Measurements from ENCODE around the gene ACTL6B. TPM values are rescaled to one million over a fixed set of nuclear protein-coding genes. Genes with fewer than 3 reads are reported as not detected.
"Not testable (repeated sequence)": the region's sequence is repeated elsewhere in the genome, so short reads cannot be mapped to it uniquely, and the experiment has no call there.

The ACTL6B gene
- 2.4 and 3.1 TPM in 2 replicates for total RNA-seq
- long read RNA-seq: 0 reads

DNA sequence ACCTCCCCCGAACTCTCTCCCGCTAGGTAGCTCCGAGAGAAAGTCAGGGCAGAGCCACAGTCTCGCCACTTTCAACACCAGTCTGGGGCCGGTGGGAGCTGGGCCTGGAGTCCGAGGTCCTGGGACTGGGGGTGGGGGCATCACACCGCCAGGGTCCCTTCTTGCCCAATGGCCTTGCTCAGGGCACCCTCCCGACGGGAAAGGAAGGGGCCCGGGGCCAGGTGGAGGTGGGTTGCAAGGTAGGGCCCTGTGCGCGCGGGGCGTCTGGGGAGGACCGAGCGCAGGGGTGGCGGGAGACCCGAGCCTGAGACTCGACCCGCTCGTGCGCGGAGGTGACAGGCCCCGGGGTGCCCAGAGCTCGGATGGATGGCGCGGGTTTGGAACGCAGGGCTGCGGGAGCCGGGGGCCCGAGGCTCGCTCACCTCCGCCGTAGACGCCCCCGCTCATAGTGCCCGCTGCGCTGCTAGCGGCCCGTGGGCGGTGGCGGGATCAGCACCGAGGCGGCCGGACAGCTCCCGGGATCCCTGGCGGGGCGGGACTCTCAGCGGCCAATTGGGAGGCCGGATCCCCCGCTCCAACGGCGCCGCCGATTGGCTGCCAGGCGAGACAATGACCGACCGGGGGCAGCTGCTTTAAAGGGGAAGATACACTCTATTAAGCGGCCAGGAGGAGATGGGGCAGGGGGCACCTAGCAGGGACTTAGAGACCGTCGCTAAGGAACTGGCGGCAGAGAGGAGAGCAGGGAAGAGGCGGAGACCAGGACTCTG is at the start of gene ACTL6B:
TSS of gene ACTL6B (minus strand) at position 541 of the 767 bp plus-strand sequence. CDS start at position 447, 94 bp downstream.
- Mint-ChIP-seq H3K27me3 (ENCODE audit: low read depth) (peaks cover 58% of the 10 kb centered on the region), H3K4me3 (no peak within 1 kb of the TSS), H3K4me1 (no peaks in the 10 kb centered on the region), H3K36me3 (ENCODE audit: low read depth) (no peaks in the 10 kb centered on the region), H3K9me3 (no peaks in the 10 kb centered on the region), H3K27ac (ENCODE audit: unreplicated experiment) (no peak within 1 kb of the TSS)
- peak; percentile 80 for DNase-seq (ENCODE audit: low read depth, low spot score)
- TF ChIP-seq, protein P1, sequence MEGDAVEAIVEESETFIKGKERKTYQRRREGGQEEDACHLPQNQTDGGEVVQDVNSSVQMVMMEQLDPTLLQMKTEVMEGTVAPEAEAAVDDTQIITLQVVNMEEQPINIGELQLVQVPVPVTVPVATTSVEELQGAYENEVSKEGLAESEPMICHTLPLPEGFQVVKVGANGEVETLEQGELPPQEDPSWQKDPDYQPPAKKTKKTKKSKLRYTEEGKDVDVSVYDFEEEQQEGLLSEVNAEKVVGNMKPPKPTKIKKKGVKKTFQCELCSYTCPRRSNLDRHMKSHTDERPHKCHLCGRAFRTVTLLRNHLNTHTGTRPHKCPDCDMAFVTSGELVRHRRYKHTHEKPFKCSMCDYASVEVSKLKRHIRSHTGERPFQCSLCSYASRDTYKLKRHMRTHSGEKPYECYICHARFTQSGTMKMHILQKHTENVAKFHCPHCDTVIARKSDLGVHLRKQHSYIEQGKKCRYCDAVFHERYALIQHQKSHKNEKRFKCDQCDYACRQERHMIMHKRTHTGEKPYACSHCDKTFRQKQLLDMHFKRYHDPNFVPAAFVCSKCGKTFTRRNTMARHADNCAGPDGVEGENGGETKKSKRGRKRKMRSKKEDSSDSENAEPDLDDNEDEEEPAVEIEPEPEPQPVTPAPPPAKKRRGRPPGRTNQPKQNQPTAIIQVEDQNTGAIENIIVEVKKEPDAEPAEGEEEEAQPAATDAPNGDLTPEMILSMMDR (conservative IDR thresholded peaks at IDR 0.05): no peak

DNA sequence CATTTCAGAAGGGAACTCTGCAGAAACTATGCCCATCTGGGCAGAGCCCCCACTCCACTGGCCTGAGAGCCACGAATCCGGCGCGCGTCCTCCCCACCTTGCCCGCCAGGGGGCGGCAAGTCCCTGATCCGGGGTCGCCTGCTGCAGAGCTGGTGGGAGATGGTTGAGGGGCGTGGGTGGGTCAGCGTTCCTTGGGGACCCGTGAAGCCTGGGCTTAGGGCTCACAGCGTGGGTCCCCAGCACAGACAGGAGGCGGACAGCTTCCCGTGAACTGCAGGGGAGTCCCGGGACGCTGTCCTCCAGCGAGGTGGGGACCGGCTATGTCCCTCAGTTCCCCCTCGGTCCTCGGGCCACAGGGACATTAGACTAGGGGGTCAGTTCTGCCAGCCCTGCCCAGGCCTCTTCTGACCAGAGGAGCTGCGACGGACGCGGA is 49.1 kb upstream of the ACTL6B start:
- H3K27ac Mint-ChIP-seq (ENCODE audit: unreplicated experiment): peak overlapping the region; percentile 94
- peaks cover 3% of the 10 kb centered on the region for H3K36me3 Mint-ChIP-seq (ENCODE audit: low read depth)
- H3K4me3 Mint-ChIP-seq: peak overlapping the region; percentile 96
- peak; percentile 96 for DNase-seq (ENCODE audit: low read depth, low spot score)
- H3K4me1 Mint-ChIP-seq: peaks cover 14% of the 10 kb centered on the region
- no peaks in the 10 kb centered on the region for H3K9me3 Mint-ChIP-seq
- TF ChIP-seq, protein P1 (conservative IDR thresholded peaks at IDR 0.05): peak; percentile 96
- peaks cover 10% of the 10 kb centered on the region for H3K27me3 Mint-ChIP-seq (ENCODE audit: low read depth)

DNA sequence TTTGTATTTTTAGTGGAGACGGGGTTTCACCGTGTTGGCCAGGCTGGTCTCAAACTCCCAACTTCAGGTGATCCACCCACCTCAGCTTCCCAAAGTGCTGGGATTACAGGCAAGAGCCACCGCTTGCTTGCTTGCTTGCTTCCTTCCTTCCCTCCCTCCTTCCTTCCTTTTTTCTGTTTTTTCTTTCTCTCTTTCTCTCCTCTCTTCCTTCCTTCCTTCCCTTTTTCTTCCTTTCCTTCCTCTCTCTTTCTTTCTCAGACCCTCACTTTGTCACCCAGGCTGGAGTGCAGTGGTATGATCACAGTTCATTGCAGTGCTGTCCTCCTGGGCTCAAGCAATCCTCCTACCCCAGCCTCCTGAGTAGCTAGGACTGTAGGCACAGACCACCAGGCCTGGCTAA is 44.8 kb upstream of the ACTL6B start:
- not testable (repeated sequence) for H3K9me3 Mint-ChIP-seq; DNase-seq (ENCODE audit: low read depth, low spot score); H3K36me3 Mint-ChIP-seq (ENCODE audit: low read depth); H3K4me3 Mint-ChIP-seq; H3K4me1 Mint-ChIP-seq
- H3K27me3 Mint-ChIP-seq (ENCODE audit: low read depth): peaks cover 36% of the 10 kb centered on the region
- peak overlapping the region; percentile 87 for H3K27ac Mint-ChIP-seq (ENCODE audit: unreplicated experiment)

DNA sequence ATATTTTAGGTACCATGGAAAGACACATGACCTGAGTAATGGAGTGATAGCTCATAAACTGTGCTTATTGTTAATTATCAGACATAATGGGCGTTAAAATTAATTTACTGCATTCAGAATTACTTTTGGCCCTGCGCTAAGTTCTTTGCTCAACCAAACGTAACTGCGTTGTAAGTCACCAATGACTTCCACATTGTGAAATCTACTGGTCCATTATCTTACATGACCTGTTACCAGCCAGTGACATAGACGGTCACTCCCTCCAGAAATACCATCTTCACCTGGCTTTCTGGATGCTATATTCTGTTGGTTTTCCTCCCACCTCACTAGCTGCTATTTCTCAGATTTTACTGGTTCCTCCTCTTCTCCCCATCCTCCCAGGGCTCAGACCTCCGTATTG is 42.8 kb upstream of the ACTL6B start:
- no peaks in the 10 kb centered on the region for H3K36me3 Mint-ChIP-seq (ENCODE audit: low read depth)
- no peaks in the 10 kb centered on the region for H3K4me1 Mint-ChIP-seq
- H3K9me3 Mint-ChIP-seq: no peaks in the 10 kb centered on the region
- TF ChIP-seq, protein P1 (conservative IDR thresholded peaks at IDR 0.05): no peak
- no peak overlapping the region for H3K27ac Mint-ChIP-seq (ENCODE audit: unreplicated experiment)
- H3K27me3 Mint-ChIP-seq (ENCODE audit: low read depth): peaks cover 51% of the 10 kb centered on the region
- no peak for DNase-seq (ENCODE audit: low read depth, low spot score)
- peak overlapping the region; percentile 54 for H3K4me3 Mint-ChIP-seq

DNA sequence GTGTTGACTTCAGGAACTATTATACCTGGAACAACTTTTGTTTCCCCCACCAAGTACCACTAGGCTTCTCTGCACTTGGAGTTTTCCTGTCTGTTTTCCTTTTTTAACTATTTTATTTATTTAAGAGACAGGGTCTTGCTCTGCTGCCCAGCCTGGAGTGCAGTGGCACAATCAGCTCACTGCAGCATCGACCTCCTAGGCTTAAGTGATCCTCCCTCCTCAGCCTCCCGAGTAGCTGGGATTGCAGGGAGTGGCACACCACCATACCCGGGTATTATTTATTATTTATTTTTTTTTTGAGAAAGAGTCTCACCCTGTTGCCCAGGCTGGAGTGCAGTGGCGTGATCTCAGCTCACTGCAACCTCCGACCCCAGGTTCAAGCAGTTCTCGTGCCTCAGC is 39.9 kb upstream of the ACTL6B start:
- Mint-ChIP-seq H3K36me3 (ENCODE audit: low read depth) (no peaks in the 10 kb centered on the region), H3K4me1 (peaks cover 18% of the 10 kb centered on the region), H3K27ac (ENCODE audit: unreplicated experiment) (no peak overlapping the region), H3K9me3 (no peaks in the 10 kb centered on the region), H3K27me3 (ENCODE audit: low read depth) (peaks cover 48% of the 10 kb centered on the region), H3K4me3 (peak overlapping the region; percentile 85)
- DNase-seq (ENCODE audit: low read depth, low spot score): no peak
- TF ChIP-seq, protein P1 (conservative IDR thresholded peaks at IDR 0.05): no peak

DNA sequence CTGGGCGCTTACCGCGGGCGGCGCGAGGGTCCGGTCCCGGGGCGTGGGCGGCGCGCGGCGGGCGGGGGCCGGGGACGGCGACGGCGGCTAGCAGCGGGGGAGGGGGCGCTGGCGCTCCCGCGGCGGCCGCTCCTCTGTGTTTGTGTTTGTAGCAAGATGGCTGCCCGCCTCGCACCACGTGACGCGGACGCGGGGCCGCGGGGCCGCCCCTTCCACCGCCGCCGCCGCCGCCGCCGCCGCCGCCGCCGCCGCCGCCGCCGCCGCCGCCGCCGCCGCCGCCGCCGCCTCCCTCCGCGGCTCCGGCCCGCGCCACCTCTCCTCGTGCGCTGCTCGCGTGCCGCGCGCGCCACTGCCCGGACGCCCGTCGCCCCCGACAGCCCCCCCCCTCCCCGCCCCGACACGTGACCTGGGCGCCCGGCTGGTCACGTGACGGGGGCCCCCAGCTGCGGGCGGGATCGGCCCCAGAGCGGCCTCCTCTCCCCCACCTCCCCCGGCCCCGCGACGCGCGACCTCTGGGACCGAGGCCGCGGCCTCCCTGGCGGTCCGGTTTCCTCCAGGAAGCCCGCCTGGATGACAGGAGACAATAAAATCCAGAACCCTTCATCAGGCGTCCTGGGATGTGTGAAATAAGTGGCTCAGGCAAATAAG is 38.0 kb upstream of the ACTL6B start, which contains the start of gene GIGYF1:
TSS of gene GIGYF1 (minus strand) at position 153 of the 648 bp plus-strand sequence. CDS start 6,012 bp downstream, outside the sequence.
- no peaks in the 10 kb centered on the region for H3K36me3 Mint-ChIP-seq (ENCODE audit: low read depth)
- no peaks in the 10 kb centered on the region for H3K9me3 Mint-ChIP-seq
- H3K27ac Mint-ChIP-seq (ENCODE audit: unreplicated experiment): peak within 1 kb of the TSS; percentile 93
- TF ChIP-seq, protein P1 (conservative IDR thresholded peaks at IDR 0.05): no peak
- H3K27me3 Mint-ChIP-seq (ENCODE audit: low read depth): peaks cover 37% of the 10 kb centered on the region
- DNase-seq (ENCODE audit: low read depth, low spot score): peak; percentile 58
- H3K4me1 Mint-ChIP-seq: peaks cover 18% of the 10 kb centered on the region
- H3K4me3 Mint-ChIP-seq: peak within 1 kb of the TSS; percentile 95
